ENCODE measurements around the gene ECI1. TPM values are rescaled to one million over a fixed set of nuclear protein-coding genes. Genes with fewer than 3 reads are reported as not detected.

Gene ECI1
- total and polyA plus RNA-seq, 2 experiments from 2014 or later: 118 to 143 TPM

DNA sequence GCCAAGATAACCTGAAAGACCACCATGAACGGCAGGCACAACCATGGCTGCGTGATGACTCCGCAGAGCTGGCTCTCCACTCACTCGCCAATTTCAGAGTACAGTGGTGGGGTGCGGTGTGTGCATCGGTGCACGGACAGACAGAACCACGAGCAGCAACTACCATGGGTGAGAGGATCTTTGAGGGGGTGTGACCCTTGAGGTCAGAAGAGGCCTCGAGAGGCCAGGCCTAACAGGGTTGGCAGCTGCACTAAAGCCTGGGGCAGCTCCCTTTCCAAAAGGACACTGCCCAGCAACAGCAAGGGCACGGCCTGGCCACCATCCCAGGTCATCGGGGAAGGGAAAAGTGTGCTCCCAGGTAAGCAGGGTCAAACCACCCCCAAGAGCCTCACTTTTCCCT, 1.9 kb upstream of the ECI1 start:
- Histone ChIP-seq H3K4me3 (no peak overlapping the region), H3K36me3 (ENCODE audit: insufficient read depth) (peaks cover 40% of the 10 kb centered on the region), H3F3A (replicated peaks; ENCODE audit: low read depth) (peaks cover 63% of the 10 kb centered on the region), H3K9me2 (ENCODE audit: insufficient read depth) (no peaks in the 10 kb centered on the region), H3K27me3 (ENCODE audit: insufficient read depth) (no peaks in the 10 kb centered on the region), H3K4me2 (no peak overlapping the region), H3K79me2 (replicated peaks; ENCODE audit: insufficient read depth) (peaks cover 42% of the 10 kb centered on the region), H2AFZ (no peak overlapping the region), H3K27ac (ENCODE audit: low read depth) (no peak overlapping the region; the same call in 1 of the 2 replicates), H4K20me1 (replicated peaks; ENCODE audit: insufficient read depth) (peaks cover 34% of the 10 kb centered on the region), H3K4me1 (ENCODE audit: insufficient read depth) (peaks cover 11% of the 10 kb centered on the region; the same call in 1 of the 2 replicates)
- H3K4me1 Mint-ChIP-seq: peaks cover 12% of the 10 kb centered on the region
- no peaks in the 10 kb centered on the region for H3K9me3 Mint-ChIP-seq
- DNase-seq (ENCODE audit: low spot score): no peak
- H3K27me3 Mint-ChIP-seq (ENCODE audit: insufficient read depth, low read depth, poor library complexity): peaks cover 12% of the 10 kb centered on the region
- no peak for ATAC-seq
- H3K27ac Mint-ChIP-seq: no peak overlapping the region; the same call in 1 of the 2 replicates
- H3K4me3 Mint-ChIP-seq: no peak overlapping the region; the same call in 2 of the 3 replicates
- TF ChIP-seq, protein P1, sequence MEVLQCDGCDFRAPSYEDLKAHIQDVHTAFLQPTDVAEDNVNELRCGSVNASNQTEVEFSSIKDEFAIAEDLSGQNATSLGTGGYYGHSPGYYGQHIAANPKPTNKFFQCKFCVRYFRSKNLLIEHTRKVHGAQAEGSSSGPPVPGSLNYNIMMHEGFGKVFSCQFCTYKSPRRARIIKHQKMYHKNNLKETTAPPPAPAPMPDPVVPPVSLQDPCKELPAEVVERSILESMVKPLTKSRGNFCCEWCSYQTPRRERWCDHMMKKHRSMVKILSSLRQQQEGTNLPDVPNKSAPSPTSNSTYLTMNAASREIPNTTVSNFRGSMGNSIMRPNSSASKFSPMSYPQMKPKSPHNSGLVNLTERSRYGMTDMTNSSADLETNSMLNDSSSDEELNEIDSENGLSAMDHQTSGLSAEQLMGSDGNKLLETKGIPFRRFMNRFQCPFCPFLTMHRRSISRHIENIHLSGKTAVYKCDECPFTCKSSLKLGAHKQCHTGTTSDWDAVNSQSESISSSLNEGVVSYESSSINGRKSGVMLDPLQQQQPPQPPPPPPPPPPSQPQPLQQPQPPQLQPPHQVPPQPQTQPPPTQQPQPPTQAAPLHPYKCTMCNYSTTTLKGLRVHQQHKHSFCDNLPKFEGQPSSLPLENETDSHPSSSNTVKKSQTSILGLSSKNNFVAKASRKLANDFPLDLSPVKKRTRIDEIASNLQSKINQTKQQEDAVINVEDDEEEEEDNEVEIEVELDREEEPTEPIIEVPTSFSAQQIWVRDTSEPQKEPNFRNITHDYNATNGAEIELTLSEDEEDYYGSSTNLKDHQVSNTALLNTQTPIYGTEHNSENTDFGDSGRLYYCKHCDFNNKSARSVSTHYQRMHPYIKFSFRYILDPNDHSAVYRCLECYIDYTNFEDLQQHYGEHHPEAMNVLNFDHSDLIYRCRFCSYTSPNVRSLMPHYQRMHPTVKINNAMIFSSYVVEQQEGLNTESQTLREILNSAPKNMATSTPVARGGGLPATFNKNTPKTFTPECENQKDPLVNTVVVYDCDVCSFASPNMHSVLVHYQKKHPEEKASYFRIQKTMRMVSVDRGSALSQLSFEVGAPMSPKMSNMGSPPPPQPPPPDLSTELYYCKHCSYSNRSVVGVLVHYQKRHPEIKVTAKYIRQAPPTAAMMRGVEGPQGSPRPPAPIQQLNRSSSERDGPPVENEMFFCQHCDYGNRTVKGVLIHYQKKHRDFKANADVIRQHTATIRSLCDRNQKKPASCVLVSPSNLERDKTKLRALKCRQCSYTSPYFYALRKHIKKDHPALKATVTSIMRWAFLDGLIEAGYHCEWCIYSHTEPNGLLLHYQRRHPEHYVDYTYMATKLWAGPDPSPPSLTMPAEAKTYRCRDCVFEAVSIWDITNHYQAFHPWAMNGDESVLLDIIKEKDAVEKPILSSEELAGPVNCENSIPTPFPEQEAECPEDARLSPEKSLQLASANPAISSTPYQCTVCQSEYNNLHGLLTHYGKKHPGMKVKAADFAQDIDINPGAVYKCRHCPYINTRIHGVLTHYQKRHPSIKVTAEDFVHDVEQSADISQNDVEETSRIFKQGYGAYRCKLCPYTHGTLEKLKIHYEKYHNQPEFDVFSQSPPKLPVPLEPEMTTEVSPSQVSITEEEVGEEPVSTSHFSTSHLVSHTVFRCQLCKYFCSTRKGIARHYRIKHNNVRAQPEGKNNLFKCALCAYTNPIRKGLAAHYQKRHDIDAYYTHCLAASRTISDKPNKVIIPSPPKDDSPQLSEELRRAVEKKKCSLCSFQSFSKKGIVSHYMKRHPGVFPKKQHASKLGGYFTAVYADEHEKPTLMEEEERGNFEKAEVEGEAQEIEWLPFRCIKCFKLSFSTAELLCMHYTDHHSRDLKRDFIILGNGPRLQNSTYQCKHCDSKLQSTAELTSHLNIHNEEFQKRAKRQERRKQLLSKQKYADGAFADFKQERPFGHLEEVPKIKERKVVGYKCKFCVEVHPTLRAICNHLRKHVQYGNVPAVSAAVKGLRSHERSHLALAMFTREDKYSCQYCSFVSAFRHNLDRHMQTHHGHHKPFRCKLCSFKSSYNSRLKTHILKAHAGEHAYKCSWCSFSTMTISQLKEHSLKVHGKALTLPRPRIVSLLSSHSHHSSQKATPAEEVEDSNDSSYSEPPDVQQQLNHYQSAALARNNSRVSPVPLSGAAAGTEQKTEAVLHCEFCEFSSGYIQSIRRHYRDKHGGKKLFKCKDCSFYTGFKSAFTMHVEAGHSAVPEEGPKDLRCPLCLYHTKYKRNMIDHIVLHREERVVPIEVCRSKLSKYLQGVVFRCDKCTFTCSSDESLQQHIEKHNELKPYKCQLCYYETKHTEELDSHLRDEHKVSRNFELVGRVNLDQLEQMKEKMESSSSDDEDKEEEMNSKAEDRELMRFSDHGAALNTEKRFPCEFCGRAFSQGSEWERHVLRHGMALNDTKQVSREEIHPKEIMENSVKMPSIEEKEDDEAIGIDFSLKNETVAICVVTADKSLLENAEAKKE (CRISPR knock-in tag; IDR thresholded peaks at IDR 0.05): no peak
- TF ChIP-seq ZNF114 (CRISPR knock-in tag; IDR thresholded peaks at IDR 0.05) (no peak), EZH2phosphoT487 (IDR thresholded peaks at IDR 0.05; ENCODE audit: unreplicated experiment) (no peak), NANOG (IDR thresholded peaks at IDR 0.05; ENCODE audit: borderline replicate concordance) (no peak), POLR2AphosphoS5 (IDR thresholded peaks at IDR 0.05; ENCODE audit: low read depth) (no peak), EZH2 (IDR thresholded peaks at IDR 0.05; ENCODE audit: low read depth, unreplicated experiment) (no peak), STAT1 (IDR thresholded peaks at IDR 0.05; ENCODE audit: unreplicated experiment) (no peak)
- TF ChIP-seq, protein P2, sequence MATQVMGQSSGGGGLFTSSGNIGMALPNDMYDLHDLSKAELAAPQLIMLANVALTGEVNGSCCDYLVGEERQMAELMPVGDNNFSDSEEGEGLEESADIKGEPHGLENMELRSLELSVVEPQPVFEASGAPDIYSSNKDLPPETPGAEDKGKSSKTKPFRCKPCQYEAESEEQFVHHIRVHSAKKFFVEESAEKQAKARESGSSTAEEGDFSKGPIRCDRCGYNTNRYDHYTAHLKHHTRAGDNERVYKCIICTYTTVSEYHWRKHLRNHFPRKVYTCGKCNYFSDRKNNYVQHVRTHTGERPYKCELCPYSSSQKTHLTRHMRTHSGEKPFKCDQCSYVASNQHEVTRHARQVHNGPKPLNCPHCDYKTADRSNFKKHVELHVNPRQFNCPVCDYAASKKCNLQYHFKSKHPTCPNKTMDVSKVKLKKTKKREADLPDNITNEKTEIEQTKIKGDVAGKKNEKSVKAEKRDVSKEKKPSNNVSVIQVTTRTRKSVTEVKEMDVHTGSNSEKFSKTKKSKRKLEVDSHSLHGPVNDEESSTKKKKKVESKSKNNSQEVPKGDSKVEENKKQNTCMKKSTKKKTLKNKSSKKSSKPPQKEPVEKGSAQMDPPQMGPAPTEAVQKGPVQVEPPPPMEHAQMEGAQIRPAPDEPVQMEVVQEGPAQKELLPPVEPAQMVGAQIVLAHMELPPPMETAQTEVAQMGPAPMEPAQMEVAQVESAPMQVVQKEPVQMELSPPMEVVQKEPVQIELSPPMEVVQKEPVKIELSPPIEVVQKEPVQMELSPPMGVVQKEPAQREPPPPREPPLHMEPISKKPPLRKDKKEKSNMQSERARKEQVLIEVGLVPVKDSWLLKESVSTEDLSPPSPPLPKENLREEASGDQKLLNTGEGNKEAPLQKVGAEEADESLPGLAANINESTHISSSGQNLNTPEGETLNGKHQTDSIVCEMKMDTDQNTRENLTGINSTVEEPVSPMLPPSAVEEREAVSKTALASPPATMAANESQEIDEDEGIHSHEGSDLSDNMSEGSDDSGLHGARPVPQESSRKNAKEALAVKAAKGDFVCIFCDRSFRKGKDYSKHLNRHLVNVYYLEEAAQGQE (IDR thresholded peaks at IDR 0.05; ENCODE audit: unreplicated experiment): no peak
- peaks cover 78% of the 10 kb centered on the region for H3K36me3 Mint-ChIP-seq (ENCODE audit: low read depth)

Data from GM23338 (cell line).